GM21825 (cell line): ENCODE measurements around the gene DCLK1.

ENCODE experiments used
- ATAC-seq: cut with Tn5 transposase; IDR thresholded peaks from one replicate; pipeline ENCODE4 v1.9.1; 2021; ENCODE audit warnings: mild to moderate bottlenecking, moderate library complexity; ENCODE audit not compliant: unreplicated experiment

DCLK1 gene

GRCh38 chr13:35909837-35910540, 221.2 kb downstream of the DCLK1 start:
- no peak for ATAC-seq

- no peak for ATAC-seq
These were observed 222.1 kb downstream of the DCLK1 start for GRCh38 chr13:35909091-35909490.

GRCh38 chr13:35908226-35908625, 223.0 kb downstream of the DCLK1 start:
- ATAC-seq, result no peak

GRCh38 chr13:35906636-35907035, 224.5 kb downstream of the DCLK1 start:
- ATAC-seq, result no peak

GRCh38 chr13:35903075-35903474, 228.1 kb downstream of the DCLK1 start:
- ATAC-seq, result no peak

- no peak for ATAC-seq
These were observed 233.1 kb downstream of the DCLK1 start for GRCh38 chr13:35898041-35898440.

- ATAC-seq, result no peak
These were observed 236.5 kb downstream of the DCLK1 start for GRCh38 chr13:35894636-35895035.

GRCh38 chr13:35892837-35893814, 238.1 kb downstream of the DCLK1 start:
- ATAC-seq, result no peak

- ATAC-seq, result no peak
These were observed 239.4 kb downstream of the DCLK1 start for GRCh38 chr13:35891507-35892441.

- no peak for ATAC-seq
These were observed 241.6 kb downstream of the DCLK1 start for GRCh38 chr13:35889560-35889959.

GRCh38 chr13:35888981-35889380, 242.2 kb downstream of the DCLK1 start:
- no peak for ATAC-seq

- ATAC-seq, result no peak
These were observed 242.7 kb downstream of the DCLK1 start for GRCh38 chr13:35888457-35888883.

GRCh38 chr13:35887115-35887666, 244.0 kb downstream of the DCLK1 start:
- no peak for ATAC-seq

GRCh38 chr13:35886332-35887114, 244.7 kb downstream of the DCLK1 start:
- ATAC-seq, result no peak

GRCh38 chr13:35884211-35884760, 246.9 kb downstream of the DCLK1 start:
- no peak for ATAC-seq

GRCh38 chr13:35882722-35883497, 248.3 kb downstream of the DCLK1 start:
- no peak for ATAC-seq

GRCh38 chr13:35881360-35881759, 249.8 kb downstream of the DCLK1 start:
- ATAC-seq, result no peak

GRCh38 chr13:35879111-35879510, 252.1 kb downstream of the DCLK1 start:
- ATAC-seq, result no peak

GRCh38 chr13:35876601-35877000, 254.6 kb downstream of the DCLK1 start:
- ATAC-seq, result no peak
